Neural progenitor cell (in vitro differentiated cells): ENCODE measurements around the gene TSPAN18.

Source experiments
- EZH2 ChIP-seq: fragments of 200-600 bp; sonication (generic); IDR thresholded peaks from 2 replicates; pipeline ENCODE4 v1.6.1; 2017; ENCODE audit warnings: antibody characterized with exemption, mild to moderate bottlenecking, moderate library complexity
- EZH2phosphoT487 ChIP-seq: fragments of 200-600 bp; sonication (generic); IDR thresholded peaks from 2 replicates; pipeline ENCODE4 v1.6.1; 2017; ENCODE audit warnings: antibody characterized with exemption
- TF ChIP-seq, protein P1 (sequence below): fragments of 200-600 bp; sonication (generic); IDR thresholded peaks from 2 replicates; pipeline ENCODE4 v1.5.1; 2017; ENCODE audit warnings: antibody characterized with exemption, mild to moderate bottlenecking

DNA sequence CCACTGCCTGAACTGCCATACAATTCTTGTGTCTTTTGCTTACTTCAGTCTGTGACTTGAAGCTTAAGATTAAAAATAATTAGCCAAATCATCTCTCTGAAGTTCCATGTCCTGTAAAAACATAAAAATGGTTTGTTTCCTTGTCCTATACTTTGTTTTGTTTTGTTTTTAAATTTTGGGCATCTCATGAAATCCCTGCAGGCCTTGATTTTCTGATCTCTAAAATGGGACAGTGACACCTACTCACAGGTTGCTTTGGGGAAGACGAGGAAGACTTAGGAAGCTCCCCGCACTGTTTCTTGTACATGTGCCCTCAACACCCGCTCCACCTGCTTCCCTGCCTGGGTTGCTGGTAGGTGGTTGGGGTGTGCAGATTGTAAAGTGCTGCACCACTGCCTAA, 38.9 kb downstream of the TSPAN18 start:
- TF ChIP-seq, protein P1, sequence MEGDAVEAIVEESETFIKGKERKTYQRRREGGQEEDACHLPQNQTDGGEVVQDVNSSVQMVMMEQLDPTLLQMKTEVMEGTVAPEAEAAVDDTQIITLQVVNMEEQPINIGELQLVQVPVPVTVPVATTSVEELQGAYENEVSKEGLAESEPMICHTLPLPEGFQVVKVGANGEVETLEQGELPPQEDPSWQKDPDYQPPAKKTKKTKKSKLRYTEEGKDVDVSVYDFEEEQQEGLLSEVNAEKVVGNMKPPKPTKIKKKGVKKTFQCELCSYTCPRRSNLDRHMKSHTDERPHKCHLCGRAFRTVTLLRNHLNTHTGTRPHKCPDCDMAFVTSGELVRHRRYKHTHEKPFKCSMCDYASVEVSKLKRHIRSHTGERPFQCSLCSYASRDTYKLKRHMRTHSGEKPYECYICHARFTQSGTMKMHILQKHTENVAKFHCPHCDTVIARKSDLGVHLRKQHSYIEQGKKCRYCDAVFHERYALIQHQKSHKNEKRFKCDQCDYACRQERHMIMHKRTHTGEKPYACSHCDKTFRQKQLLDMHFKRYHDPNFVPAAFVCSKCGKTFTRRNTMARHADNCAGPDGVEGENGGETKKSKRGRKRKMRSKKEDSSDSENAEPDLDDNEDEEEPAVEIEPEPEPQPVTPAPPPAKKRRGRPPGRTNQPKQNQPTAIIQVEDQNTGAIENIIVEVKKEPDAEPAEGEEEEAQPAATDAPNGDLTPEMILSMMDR: no peak
- no peak for TF ChIP-seq EZH2
- TF ChIP-seq EZH2phosphoT487: no peak
